ENCODE results near the gene LMTK2.

Gene LMTK2

GRCh38 chr7:98075801-98076200 is 30.9 kb upstream of the LMTK2 start:
- TF ChIP-seq CTCF (IDR thresholded peaks at IDR 0.05; ENCODE audit: low read depth, low read length): no peak
- H3K4me3 ChIP-seq (ENCODE audit: low read depth, low read length): no peak overlapping the region

GRCh38 chr7:98077762-98078161 is 28.9 kb upstream of the LMTK2 start:
- TF ChIP-seq CTCF (IDR thresholded peaks at IDR 0.05; ENCODE audit: low read depth, low read length): no peak
- H3K4me3 ChIP-seq (ENCODE audit: low read depth, low read length): no peak overlapping the region

DNA sequence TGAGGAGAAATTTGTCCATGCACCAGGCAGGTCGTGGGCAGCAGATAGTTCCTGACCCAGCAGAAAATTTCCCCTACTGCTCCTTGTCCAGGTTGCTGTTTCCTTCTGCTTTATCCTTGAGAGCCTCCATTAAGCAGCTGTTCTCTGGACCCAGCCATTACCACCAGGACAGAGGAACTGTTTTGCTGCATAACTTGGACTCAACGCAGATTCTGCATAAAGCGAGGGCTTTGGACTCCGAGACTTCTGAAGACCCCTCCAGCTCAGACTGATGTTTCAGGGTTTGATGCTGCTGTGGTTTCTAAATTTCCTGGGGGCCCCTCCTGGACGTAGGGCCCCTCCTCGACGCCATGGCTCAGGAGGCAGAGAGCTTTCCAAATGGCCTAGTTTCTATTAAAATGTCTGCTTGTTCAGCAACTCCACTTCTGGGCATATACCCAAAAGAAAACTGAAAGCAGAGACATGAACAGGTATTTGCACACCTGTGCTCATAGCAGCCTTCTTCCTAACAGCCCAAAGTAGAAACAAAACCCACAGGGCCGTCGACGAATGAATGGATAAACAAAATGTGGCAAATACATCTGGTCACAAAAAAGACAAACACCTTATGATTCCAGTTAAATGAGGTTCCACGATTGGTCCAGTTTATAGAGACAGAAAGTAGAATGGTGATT is 28.3 kb upstream of the LMTK2 start:
- H3K4me3 ChIP-seq (ENCODE audit: low read depth, low read length): no peak overlapping the region
- TF ChIP-seq CTCF (IDR thresholded peaks at IDR 0.05; ENCODE audit: low read depth, low read length): no peak

DNA sequence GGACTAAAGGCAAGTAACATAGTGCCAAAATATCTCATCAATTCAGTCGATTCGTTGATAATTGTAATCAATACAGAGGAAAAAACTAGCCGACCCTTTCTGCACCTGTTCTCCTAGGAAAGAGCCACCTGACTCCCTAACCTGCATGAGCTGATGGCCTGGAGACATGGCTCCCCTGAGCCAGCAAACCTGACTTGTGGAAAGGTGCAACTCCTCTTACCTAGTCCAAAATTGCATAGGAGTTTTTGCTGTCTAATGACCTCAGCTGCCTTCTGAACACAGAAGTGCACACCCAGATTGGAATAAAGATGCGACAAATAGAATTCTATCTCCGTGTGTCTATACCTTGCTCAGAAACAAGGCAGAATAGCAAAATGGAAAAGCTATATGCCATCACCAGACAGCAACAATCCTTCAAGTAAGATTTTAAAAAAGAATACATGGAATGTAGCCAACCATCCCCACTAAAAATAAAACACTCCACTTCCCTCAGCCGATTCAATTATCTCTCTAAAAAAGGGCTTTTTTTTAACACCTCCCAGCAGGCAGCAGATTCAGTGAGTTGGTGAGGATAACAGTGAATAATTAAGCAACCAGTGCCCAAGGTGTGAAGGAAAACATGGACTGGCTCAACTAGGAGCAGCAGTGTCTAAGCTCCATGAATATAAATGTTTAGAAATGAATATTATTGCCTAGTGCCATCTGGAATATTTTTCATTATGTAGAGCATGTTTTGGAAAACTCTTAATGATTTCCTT is 26.6 kb upstream of the LMTK2 start:
- no peak for TF ChIP-seq CTCF (IDR thresholded peaks at IDR 0.05; ENCODE audit: low read depth, low read length)
- no peak overlapping the region for H3K4me3 ChIP-seq (ENCODE audit: low read depth, low read length)

- H3K4me3 ChIP-seq (ENCODE audit: low read depth, low read length): no peak overlapping the region
- no peak for TF ChIP-seq CTCF (IDR thresholded peaks at IDR 0.05; ENCODE audit: low read depth, low read length)
These were observed 25.3 kb upstream of the LMTK2 start for GRCh38 chr7:98081319-98081718.

DNA sequence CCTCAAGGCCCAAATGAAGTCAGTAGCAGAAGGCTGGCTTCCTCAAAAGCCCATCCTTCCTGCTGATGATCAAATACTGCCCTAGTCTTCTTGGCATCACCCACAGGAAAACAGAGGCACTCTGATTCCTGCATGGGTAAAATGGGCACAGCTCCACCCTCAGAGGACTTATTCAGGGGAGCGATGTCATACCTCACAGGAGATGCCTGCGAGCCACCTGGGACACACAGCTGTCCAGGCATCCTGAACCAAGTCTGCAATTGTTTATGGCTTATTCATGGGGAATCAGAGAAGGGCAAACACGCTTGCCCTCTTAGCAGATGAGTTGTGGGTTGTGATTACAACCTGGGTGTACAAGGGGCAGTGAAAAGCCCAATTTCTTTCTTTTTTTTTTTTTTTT is 22.0 kb upstream of the LMTK2 start:
- H3K4me3 ChIP-seq (ENCODE audit: low read depth, low read length): no peak overlapping the region
- TF ChIP-seq CTCF (IDR thresholded peaks at IDR 0.05; ENCODE audit: low read depth, low read length): no peak

DNA sequence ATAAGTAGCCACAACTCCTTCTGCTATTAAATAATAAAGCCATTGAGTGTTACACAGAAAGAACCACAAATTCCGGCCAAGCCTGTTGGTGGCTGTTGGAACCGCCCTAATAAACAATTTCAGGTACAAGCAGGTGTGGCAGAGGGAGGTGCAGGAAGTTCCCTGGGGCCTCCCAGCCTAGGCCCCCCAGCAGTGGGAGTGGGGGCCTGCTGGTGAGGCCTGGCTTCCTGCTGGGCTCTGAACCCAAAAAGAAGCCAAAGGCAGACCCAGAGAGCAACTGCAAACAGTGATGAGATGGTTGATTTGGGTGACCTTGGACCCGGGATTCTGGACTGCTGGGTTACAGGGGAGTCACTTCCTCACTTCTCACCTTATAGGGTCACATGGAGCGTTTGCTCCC is 21.0 kb upstream of the LMTK2 start:
- no peak overlapping the region for H3K4me3 ChIP-seq (ENCODE audit: low read depth, low read length)
- no peak for TF ChIP-seq CTCF (IDR thresholded peaks at IDR 0.05; ENCODE audit: low read depth, low read length)
